NT2/D1 (cell line): ENCODE measurements around the gene STAT1.

Experiments used
- DNase-seq: peaks from one replicate; pipeline ENCODE4 v3.0.0-alpha.2; 2011; ENCODE audit warnings: low read depth, low spot score
- H3K27me3 ChIP-seq: 2 replicates; pipeline ENCODE4 v1.6.0; 2011; ENCODE audit warnings: mild to moderate bottlenecking; ENCODE audit not compliant: insufficient read length, insufficient read depth
- H3K36me3 ChIP-seq: 2 replicates; pipeline ENCODE4 v1.6.1; 2011; ENCODE audit warnings: mild to moderate bottlenecking, low read length, mixed read lengths; ENCODE audit not compliant: insufficient read depth, insufficient read length
- H3K4me1 ChIP-seq: 2 replicates; pipeline ENCODE4 v1.5.1; 2011; ENCODE audit not compliant: insufficient read depth, insufficient read length
- H3K4me3 ChIP-seq: 2 replicates; pipeline ENCODE4 v1.5.1; 2011; ENCODE audit warnings: low read depth; ENCODE audit not compliant: insufficient read length
- H3K9ac ChIP-seq: 2 replicates; pipeline ENCODE4 v1.6.0; 2011; ENCODE audit warnings: low read depth; ENCODE audit not compliant: insufficient read length
- H3K9me3 ChIP-seq: 2 replicates; pipeline ENCODE4 v1.5.1; 2011; ENCODE audit warnings: mild to moderate bottlenecking, low read length; ENCODE audit not compliant: insufficient read depth
- SUZ12 ChIP-seq: IDR thresholded peaks from 2 replicates; pipeline ENCODE4 v1.6.1; 2011; ENCODE audit not compliant: insufficient read length, insufficient read depth; ENCODE audit errors: extremely low read depth
- YY1 ChIP-seq: IDR thresholded peaks from 2 replicates; pipeline ENCODE4 v1.6.1; 2011; ENCODE audit not compliant: insufficient read length, insufficient read depth
- ZNF274 ChIP-seq: IDR thresholded peaks from 2 replicates; pipeline ENCODE4 v1.6.1; 2011; ENCODE audit warnings: mild to moderate bottlenecking, low read depth, low read length

Gene STAT1

DNA sequence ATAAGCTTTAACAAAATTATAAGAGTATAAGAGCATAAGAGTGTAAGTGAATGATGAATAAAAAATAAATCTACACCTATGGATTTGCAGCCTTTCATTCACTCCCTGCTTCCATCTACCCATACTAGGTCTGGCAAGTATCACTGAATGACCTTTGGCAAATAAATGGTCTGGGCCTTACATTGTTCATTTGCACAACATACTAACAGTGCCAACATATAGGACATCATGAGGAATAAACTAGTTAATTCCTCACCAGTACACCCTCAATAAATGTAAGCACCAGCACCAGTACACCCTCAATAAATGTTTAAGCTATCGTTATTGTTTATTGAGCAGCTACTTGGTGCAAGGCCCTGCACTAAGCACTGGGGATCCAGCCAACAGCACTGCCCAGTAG is 26.9 kb downstream of the STAT1 start:
- TF ChIP-seq SUZ12: no peak
- TF ChIP-seq ZNF274: no peak
- TF ChIP-seq YY1: no peak
- Histone ChIP-seq H3K36me3 (peaks cover 99% of the 10 kb centered on the region), H3K27me3 (no peaks in the 10 kb centered on the region), H3K9me3 (no peaks in the 10 kb centered on the region), H3K9ac (no peak overlapping the region), H3K4me3 (no peak overlapping the region), H3K4me1 (peaks cover 3% of the 10 kb centered on the region)
- DNase-seq: no peak

GRCh38 chr2:190986221-190986953 is 27.6 kb downstream of the STAT1 start:
- H3K9ac ChIP-seq: no peak overlapping the region
- no peaks in the 10 kb centered on the region for H3K9me3 ChIP-seq
- no peaks in the 10 kb centered on the region for H3K27me3 ChIP-seq
- DNase-seq: no peak
- TF ChIP-seq ZNF274 (no peak), YY1 (no peak), SUZ12 (no peak)
- peaks cover 3% of the 10 kb centered on the region for H3K4me1 ChIP-seq
- peaks cover 99% of the 10 kb centered on the region for H3K36me3 ChIP-seq
- no peak overlapping the region for H3K4me3 ChIP-seq

- Histone ChIP-seq H3K36me3 (peaks cover 99% of the 10 kb centered on the region), H3K9me3 (no peaks in the 10 kb centered on the region), H3K4me1 (peaks cover 3% of the 10 kb centered on the region), H3K27me3 (no peaks in the 10 kb centered on the region), H3K4me3 (no peak overlapping the region), H3K9ac (no peak overlapping the region)
- TF ChIP-seq YY1: no peak
- TF ChIP-seq SUZ12: no peak
- TF ChIP-seq ZNF274: no peak
- no peak for DNase-seq
Measured at GRCh38 chr2:190984595-190984994, 29.4 kb downstream of the STAT1 start.

GRCh38 chr2:190982262-190983034 is 31.5 kb downstream of the STAT1 start:
- no peaks in the 10 kb centered on the region for H3K27me3 ChIP-seq
- H3K4me1 ChIP-seq: peaks cover 3% of the 10 kb centered on the region
- H3K4me3 ChIP-seq: no peak overlapping the region
- H3K36me3 ChIP-seq: peaks cover 97% of the 10 kb centered on the region
- H3K9me3 ChIP-seq: no peaks in the 10 kb centered on the region
- no peak for DNase-seq
- no peak overlapping the region for H3K9ac ChIP-seq
- TF ChIP-seq SUZ12 (no peak), YY1 (no peak), ZNF274 (no peak)

GRCh38 chr2:190981733-190982132 is 32.2 kb downstream of the STAT1 start:
- TF ChIP-seq ZNF274 (no peak), SUZ12 (no peak)
- Histone ChIP-seq H3K9ac (no peak overlapping the region), H3K36me3 (peaks cover 94% of the 10 kb centered on the region), H3K9me3 (no peaks in the 10 kb centered on the region), H3K4me1 (peaks cover 3% of the 10 kb centered on the region), H3K4me3 (no peak overlapping the region), H3K27me3 (no peaks in the 10 kb centered on the region)
- DNase-seq: no peak

DNA sequence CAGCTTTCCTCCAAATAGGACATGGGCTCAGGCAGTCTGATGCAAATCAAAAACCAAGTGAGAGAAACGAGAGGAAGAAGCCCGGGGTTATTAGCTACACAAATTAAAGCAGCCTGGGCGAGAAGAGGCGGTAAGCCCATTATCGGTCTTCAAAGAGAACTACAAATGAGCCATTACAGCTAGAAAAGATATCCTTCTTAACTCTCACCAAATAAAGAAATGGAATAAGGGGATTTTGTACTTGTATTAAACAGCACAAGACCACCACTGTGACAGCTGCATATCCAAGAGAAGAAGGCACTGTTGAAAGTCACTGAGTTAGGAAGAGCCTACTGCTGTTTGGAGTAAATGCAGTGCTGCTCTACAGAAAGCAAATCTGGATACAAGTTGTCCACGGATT is 32.6 kb downstream of the STAT1 start:
- H3K4me1 ChIP-seq: peaks cover 3% of the 10 kb centered on the region
- no peaks in the 10 kb centered on the region for H3K9me3 ChIP-seq
- no peak for DNase-seq
- TF ChIP-seq YY1 (no peak), ZNF274 (no peak), SUZ12 (no peak)
- H3K27me3 ChIP-seq: no peaks in the 10 kb centered on the region
- no peak overlapping the region for H3K4me3 ChIP-seq
- H3K9ac ChIP-seq: no peak overlapping the region
- peaks cover 94% of the 10 kb centered on the region for H3K36me3 ChIP-seq

DNA sequence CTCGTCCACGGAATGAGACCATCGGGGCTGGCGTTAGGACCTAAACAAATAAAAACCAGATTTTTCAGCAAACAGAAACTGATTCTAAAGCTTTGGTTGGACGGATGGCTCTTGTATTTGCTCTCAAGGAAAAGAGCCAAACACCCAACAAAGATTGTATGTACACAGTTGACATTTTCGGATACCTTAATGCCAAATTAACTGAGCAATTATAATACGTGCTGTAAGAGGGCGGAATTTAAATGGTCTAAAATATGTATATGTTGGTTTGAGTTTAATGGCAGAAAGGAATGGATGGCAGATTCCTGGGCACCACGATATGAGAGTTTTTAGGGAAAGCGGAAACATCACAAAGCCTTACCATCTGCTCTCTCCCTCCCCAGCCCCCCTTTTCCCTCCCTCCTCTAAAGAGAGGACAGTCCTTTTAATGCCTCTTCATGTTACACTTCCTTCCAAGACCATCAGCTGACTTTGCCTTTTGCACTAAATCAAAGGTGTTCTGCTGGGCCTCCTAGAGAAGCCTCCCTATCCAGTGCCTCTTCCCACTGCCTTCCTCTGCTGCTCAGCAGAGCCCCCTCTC is 33.3 kb downstream of the STAT1 start:
- H3K9me3 ChIP-seq: no peaks in the 10 kb centered on the region
- H3K9ac ChIP-seq: no peak overlapping the region
- no peak overlapping the region for H3K4me3 ChIP-seq
- H3K36me3 ChIP-seq: peaks cover 94% of the 10 kb centered on the region
- DNase-seq: no peak
- no peak for TF ChIP-seq YY1
- no peak for TF ChIP-seq ZNF274
- no peak for TF ChIP-seq SUZ12
- H3K27me3 ChIP-seq: no peaks in the 10 kb centered on the region
- H3K4me1 ChIP-seq: no peaks in the 10 kb centered on the region
